ENCODE data around the gene CSNK2B.

DNA sequence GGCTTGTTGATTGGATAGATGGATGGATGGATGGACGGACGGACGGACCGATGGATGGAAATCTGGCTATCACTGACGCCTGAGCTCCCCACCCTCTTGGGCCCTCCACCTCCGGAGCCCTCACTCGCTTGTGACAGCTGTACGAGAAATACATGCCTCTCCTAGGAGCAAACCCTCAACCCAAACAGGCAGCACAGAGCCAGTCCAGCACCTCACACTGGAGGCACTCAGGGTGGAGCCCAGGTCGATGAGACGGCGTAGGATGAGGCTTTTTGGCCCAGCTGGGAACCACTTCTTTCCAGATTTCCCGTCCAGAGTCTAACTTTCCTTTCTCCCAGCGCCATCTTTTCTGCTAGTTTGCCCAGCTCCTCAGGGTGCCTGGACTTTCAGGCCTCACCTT lies 17.7 kb downstream of the CSNK2B start:
- TF ChIP-seq RAD51 (IDR thresholded peaks at IDR 0.05; ENCODE audit: borderline replicate concordance, low read depth) = no peak
- no peak for TF ChIP-seq EZH2 (IDR thresholded peaks at IDR 0.05; ENCODE audit: borderline replicate concordance, low read depth, low read length)
- TF ChIP-seq ZNF830 (CRISPR knock-in tag; IDR thresholded peaks at IDR 0.05) = no peak
- TF ChIP-seq AFF4 (CRISPR knock-in tag; IDR thresholded peaks at IDR 0.05) = no peak
- no peak for TF ChIP-seq RAD21 (CRISPR knock-in tag; conservative IDR thresholded peaks at IDR 0.05 in 1 of 2, IDR thresholded peaks at IDR 0.05 in 1 of 2)
